HG03354 (cell line): ENCODE results near the gene C19orf47.

Experiments used
- ATAC-seq: cut with Tn5 transposase; IDR thresholded peaks from one replicate; pipeline ENCODE4 v1.9.1; 2021; ENCODE audit warnings: mild to moderate bottlenecking; ENCODE audit not compliant: unreplicated experiment, poor library complexity, severe bottlenecking

The C19orf47 gene, protein sequence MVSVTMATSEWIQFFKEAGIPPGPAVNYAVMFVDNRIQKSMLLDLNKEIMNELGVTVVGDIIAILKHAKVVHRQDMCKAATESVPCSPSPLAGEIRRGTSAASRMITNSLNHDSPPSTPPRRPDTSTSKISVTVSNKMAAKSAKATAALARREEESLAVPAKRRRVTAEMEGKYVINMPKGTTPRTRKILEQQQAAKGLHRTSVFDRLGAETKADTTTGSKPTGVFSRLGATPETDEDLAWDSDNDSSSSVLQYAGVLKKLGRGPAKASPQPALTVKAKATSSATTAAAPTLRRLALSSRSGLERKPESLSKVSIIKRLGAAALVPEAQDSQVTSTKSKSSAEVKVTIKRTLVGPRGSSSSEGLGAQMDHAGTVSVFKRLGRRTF

DNA sequence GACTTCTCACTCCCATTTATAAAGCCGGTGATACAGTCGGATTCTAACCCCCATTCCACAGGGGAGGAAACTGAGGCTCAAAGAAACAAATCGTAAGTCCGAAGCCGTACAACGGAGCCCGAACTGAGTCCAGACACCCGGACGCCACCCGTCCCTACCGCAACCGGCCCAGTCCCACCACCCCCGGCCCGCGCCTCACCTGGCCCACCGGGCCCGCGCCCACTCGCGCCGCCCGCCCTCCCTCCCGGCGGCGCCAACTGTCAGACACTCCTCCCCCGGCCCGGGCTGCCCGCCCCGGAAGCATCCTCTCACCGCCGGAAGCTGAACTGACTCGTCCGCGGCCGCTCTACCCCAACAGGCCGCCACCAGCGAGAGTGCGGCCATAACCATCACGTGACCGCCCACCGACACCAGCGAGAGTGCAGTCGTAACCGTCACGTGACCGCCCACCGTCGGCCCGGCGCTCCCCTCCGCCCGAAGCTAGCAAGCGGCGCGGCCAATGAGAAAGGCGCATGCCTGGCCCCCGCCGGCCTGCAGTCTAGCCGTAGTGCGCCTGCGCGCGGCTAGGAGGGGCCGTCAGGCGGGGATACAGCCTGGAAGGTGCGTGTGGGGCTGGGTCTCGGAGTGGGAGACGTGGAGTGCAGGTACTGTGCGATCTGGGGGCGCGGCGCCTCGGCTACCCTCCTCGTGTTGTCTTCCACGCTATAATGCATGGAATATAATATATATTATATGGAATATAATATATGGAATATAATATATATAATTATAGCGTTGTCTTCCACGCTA lies at the start of gene C19orf47, which contains the start of gene PLD3:
Gene C19orf47, minus strand, starts transcription at position 273 of the 789 bp plus-strand sequence. CDS start 6,540 bp downstream, outside the sequence.
Gene PLD3, plus strand, starts transcription at position 571 of the 789 bp plus-strand sequence. CDS start 17,789 bp downstream, outside the sequence.
- ATAC-seq, result peak; percentile 96

DNA sequence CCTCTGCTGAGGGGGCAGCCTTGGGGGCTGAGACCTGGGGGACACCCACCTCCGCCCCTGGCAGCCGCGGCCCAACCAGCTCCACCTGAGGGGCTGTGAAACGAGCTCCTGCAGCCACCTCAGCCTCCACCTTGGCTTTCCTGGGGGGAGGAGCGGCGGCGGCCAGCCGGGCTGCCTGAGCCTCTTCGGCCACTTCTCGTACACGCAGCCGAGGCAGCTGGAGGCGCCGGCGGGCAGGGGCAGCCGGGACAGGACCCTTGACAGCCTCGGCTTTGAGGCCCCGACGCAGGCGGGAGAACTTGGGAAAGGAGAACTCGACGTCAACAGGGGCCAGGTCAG lies 49.3 kb upstream of the C19orf47 start:
- no peak for ATAC-seq

DNA sequence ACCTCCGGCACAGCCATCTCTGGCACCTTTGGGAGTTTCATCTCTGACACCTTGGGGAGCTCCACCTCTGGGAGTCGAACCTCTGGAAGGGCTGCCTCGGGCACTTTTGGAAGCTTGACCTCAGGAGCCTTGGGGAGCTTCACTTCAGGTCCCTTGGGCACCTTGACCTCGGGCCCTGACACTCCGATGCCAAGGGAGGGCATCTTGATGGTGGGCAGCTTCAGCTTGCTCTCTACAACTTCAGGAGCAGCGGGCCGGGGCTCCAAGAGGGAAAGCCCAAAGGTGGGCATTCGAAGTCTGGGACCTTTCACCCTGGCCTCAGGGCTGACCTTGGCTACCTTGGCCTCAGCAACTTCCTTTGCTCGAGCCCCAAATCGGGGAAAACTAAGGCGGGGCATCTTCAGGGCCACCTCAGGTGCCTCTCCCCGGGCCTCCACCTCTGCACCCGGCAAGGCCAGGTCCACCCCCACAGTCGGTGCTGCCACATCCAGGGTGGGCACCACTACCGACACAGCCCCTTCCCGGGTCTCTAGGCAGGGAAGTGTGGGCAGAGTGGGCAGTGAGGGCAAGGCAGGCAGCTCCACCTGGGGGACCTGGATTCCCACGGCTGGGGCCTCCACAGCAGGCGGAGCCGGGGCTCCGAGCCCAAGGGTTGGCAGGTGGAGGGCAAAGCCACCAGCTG lies 48.8 kb upstream of the C19orf47 start:
- ATAC-seq, result no peak

DNA sequence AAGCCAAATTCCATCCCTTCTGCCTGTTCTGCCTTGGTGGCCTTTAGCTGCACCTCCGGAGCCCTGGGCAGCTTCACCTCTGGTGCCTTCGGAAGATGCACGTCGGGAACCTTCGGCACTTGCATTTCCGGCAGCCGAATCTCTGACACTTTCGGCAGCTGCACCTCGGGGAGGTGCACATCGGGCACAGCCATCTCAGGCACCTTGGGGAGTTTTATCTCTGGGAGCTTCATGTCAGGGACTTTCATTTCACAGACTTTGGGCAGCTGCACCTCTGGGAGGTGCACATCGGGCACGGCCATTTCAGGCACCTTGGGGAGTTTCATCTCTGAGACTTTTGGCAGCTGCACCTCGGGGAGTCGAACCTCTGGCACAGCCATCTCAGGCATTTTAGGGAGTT lies 47.8 kb upstream of the C19orf47 start:
- no peak for ATAC-seq

DNA sequence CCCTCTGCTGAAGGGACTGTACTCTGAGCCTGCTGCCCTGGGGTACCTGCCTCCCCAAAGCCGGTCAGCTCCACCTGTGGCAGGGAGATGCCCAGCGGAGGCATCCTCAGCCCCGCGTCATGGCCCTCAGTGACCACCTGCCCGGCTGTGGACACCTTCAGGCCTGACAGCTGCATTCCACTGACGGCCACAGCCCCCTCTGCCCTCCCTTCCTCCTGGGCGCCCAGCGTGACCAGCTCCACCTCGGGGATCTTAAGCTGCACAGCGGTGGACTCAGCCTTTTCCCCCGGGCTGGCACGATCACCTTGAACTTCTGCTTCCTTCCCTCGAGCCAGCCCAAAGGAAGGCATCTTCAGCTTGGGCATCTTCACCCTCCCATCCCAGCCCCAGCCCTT lies 46.6 kb upstream of the C19orf47 start:
- no peak for ATAC-seq

DNA sequence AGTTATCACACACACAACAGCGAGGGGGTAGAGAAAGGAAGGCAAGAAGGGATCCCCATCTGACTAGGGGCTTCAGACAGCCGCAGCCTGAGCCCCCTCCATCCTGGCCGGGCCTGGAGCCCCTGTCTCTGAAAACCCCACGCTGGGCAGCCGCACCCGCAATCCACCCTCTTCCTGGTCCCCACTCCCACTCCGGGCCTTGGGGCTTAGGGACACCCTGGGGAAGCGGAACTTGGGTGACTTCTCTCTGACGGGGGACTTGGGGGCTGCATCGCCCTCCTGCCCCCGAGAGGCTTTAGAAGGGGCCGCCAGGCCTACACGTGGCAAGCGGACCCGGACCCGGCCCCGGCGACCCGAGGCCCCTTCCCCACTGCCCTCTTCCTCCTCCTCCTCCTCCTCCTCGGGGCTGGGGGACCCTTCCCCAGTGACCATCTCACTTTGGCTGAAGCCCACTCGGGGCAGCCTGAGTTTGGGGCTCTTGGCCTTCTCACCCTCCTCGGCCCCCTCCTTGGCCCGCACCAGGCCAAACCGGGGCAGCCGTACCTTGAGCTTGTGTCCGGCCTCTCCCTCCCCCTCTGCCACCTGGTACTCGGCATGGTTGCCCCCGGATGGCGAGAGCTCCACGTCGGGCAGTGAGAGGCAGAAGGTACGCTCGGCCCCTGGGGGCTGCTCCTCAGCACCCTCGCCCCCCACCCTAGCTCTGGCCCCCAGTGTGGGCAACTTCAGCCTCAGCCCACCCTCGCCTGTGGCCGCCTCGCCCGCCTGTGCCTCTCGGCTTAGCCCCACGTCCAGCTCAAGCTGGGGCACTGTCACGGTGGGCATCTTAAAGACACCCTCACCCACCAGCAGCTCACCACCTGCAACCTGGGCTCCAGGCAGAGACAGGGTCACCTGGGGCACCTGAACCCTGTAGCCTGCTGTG lies 46.0 kb upstream of the C19orf47 start:
- ATAC-seq, result no peak

DNA sequence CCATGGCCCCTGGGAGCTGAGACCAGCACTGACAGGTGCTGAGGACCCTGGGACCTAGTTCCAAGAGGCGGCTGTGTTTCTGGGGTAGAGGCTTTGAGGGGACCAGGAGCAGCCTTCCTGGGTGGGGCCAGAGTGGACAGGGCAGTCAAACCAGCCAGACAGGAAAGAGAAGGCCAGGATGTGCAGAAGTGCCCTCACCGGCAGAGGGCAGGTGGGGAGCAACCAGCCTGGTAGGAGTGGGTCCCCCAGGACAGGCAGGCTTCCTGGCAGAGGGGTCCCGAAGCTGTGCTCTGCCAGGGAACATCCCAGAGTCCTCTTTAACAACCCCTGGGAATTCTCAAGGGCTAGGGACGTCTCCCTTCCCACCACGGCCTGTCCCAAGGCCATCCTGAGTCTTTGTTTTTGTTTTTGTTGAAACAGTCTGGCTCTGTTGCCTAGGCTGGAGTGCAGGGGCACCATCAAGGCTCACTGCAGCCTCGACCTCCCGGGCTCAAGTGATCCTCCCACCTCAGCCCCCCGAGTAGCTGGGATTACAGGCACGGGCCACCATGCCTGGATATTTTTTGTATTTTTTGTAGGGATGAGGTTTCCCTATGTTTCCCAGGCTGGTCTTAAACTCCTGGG lies 44.8 kb upstream of the C19orf47 start:
- ATAC-seq, result no peak

DNA sequence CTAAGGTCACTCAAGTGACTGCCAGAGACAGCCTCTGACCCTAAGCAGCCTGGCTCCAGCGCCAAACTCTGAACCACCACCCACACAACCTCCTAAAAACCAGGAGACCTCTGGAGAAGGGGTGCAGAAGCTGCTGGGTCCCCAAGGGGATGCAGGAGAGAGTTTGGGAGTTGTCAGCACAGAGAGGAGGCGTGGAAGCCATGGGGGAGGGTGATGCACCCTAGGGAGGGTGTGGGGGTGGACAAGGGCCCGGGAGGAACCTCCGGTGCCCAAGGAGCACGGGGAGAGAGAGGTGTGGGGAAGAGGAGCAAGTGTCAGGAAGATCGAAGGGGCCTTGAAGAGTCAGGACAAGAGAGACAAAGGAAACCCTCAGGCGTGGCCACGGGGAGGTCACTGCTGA lies 43.9 kb upstream of the C19orf47 start:
- no peak for ATAC-seq

DNA sequence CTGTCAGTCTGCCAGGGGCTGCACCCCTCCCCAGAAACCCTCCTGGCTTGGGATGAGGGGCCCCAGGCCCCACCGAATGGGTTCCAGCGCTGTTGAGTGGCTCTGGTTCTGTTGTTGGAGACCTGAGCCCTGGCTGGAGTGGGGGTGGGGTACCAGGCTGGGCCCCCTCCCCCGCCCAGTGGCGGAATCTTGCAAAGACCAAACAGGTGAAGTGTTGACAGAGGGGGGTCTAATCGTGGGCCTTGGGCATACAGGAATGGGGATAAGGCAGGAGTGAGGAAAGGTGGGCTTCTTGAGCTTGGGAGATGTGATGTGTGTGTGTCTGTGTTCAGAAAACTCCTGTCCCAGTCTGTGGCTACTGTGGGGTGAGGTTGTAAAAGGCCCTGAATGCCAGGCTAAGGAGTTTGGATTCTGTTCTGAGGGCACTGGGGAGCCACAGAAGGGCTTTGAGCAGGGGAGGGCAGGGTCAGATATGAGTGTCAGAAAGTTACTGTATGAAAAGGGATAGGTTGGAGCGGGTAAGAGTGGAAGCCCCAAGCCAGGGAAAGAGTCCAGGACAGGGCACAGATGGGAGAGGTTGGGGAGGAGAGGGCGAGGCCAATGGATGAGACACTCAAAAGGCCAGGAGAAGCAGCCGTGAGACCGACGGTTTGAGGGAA lies 42.0 kb upstream of the C19orf47 start, which contains the start of gene HIPK4:
Gene HIPK4, minus strand, starts transcription at position 98 of the 659 bp plus-strand sequence. CDS start 279 bp downstream, outside the sequence.
- no peak for ATAC-seq

DNA sequence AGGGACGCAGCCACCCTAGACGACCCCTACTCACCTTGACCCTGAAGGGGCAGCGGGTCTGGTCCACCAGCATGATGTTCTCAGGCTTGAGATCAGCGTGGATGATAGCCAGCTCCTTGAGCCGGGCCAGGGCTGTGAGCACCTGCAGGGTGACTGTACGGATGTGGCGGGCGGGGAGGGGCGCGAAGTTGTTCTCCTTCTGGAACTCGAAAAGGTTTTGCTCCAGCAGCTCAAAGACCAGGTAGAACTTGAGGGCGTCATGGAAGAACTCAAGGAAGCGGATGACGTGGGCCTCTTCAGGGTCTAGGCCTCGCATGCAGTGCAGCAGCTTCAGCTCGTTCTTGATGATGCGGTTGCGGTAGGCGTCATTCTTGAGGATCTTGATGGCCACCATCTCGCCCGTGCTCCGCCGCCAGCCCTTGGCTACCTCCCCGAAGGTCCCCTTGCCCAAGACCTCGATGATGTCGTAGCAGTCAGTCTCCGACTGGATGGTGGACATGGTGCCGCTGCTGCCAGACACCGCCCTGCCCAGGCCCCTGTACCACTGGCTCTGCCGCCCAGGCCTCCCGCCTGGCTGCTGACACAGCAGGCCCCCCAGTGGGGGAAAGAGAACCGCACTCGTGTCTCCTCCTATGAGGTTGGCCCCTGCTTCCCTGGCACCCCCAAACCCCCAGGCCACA lies 41.3 kb upstream of the C19orf47 start:
- ATAC-seq, result no peak

DNA sequence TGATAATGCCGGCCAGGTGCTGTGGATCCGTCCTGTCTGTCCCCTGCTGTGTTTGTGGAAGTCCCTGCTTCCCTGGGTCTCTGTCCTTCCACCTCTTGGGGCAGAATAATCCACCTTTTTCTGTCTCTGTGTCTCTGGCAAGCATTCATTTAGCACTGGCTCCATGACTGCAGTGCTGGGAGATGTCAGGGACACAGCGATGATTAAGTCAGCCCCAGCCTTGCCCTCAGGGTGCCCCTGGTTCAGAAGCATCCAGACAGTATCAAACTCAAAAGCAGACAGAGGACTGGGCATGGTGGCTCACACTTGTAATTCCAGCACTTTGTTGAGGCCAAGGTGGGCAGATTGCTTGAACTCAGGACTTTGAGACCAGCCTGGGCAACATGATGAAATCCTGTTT lies 40.3 kb upstream of the C19orf47 start:
- ATAC-seq, result no peak

DNA sequence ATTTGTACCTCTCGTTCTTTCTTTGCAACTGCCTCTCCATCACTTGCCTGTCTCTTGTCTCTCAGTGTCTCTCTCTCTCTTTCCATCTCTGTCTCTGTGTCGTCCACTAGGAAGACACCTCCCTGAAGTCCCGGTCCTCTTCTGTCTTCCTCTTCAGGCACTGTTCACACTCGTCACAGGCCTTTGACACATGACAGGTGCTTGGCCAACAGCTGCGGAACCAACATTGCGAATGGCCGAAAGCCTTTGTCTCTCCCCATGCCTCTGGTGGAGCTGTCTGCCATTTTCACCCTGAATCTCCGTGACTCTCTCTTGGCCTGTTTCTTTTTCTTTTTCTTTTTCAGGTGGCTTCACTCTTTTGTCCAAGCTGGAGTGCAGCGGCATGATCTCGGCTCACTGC lies 39.0 kb upstream of the C19orf47 start:
- ATAC-seq, result no peak

DNA sequence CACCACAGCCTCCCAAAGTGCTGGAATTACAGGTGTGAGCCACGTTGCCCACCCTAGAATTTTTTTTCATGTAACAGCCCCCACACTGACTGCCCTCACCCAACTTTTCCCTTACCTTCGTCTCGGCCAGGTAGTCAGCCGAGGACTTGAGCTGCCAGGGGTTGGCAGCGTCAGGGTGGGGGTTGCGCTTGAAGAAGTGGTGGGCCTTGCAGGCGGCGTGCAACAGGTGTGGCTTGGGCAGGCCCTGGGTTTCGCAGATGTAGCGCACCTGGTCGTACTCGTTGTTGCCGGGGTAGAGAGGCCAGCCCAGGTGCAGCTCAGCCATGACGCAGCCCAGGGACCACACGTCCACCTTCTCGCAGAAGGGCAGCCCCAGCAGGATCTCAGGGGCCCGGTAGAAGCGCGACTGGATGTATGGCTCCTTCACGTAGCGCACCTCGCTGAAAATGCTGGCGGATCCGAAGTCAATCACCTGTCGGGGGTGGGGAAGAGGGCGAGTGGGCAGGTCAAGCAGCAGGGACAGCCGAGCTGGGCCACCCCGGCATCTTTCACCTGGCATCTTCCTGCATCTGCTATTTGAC lies 35.6 kb upstream of the C19orf47 start:
- ATAC-seq, result no peak

DNA sequence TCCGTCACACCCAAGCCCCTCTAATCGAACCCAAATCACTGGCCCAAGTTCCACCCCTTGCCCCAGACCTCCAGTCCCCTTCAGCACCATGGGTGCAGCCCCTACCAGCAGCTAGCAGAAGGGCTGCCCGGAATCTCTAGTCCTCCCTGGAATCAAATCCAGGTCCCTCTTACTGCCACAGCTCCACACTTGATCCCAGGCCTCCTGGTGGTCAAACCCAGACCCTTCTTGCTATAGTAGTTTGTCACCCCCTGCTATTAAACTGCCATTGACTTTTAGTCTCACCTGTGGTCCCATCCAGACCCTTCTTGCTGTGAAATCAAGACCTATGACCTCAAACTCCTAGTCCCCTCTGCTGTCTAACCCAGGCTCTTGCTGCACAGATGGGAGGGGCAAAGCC lies 33.1 kb upstream of the C19orf47 start:
- ATAC-seq, result no peak

DNA sequence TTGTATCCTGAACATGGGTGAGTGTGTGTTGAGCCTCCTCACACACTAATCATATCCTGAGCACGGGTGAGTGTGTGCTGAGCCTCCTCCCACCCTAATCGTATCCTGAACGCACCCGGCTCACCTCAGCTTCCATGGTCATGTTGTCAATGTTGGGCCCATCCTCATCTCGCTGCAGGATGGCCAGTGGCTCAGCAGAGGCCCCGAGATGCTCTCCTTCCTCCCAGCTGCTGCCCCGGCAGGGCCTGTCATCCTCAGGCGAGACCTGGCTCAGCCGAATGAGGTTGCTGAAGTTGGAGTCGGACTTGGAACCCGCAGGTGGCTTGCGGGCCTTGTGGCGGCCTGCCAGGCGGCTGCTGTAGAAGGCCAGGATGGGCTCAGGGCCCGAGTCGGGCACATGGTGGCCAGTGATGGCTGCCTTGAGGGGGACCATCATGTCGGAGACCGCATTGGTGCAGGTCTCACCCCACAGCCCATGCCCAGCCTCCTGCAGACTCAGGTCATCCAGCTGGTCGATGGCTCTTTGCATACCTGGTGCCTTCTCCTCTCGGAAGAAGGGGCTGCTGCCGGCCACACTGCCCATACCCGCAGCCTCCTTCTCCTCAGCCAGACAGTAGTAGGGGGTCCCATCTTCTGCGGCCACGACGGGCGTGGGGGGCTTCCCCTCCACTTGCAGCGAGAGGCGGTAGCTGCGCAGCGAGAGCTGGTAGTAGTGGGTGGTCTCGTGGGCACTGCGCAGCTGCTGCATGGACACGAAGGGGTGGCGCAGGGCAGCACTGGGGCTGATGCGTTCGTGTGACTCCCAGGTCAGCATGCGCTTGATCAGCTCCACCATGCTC lies 32.2 kb upstream of the C19orf47 start:
- ATAC-seq, result no peak

DNA sequence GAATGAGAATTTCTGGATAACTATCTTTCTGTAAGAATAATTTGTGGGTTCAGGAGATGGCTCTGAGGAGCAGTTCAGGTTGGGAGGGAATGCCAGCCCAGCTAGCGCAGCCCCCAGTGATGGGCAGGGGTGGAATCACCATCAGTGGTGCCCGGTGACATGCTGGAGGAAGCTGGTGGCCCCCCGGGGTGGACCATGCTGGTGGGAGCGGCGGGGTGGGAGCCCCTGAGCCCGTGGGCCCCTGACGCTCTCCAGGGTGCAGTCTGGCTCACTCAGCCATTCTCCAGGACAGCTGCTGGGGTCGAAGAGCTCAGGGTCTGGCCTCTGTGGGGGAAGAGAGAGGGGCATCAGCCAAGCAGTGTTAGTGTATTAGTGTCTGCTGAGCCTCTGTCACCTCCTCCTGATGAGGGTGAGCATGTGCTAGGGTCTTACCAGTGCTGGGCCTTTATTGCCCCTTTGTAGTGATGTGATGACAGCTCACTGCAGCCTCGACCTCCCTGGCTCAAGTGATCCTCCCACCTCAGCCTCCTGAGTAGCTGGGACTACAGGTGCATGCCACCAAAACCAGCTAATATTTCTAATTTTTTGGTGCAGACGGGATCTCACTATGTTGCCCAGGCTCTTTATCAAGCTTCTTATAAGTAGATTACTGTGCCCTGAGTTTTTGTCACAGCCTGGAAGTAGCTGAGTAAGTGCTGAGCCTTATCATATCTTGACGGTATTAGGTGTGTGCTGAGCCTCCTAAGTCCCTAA lies 31.4 kb upstream of the C19orf47 start:
- no peak for ATAC-seq
